NT2/D1 (cell line): ENCODE measurements around the gene GGNBP2.

Source experiments
- YY1 ChIP-seq: IDR thresholded peaks from 2 replicates; pipeline ENCODE4 v1.6.1; 2011; ENCODE audit not compliant: insufficient read length, insufficient read depth
- ZNF274 ChIP-seq: IDR thresholded peaks from 2 replicates; pipeline ENCODE4 v1.6.1; 2011; ENCODE audit warnings: mild to moderate bottlenecking, low read depth, low read length

- TF ChIP-seq ZNF274 (no peak), YY1 (no peak)
Measured at GRCh38 chr17:36629252-36629847, 84.6 kb downstream of the GGNBP2 start.
